GM23338 (cell line): ENCODE measurements around the gene INS. TPM values are rescaled to one million over a fixed set of nuclear protein-coding genes. Genes with fewer than 3 reads are reported as not detected.

Experiments
- ATAC-seq: fragments of 200-7000 bp; cut with Tn5 transposase; 3 replicates; pipeline ENCODE4 v1.9.1; 2020
- DNase-seq: peaks from one replicate; pipeline ENCODE4 v3.0.0-alpha.2; 2015; ENCODE audit warnings: low spot score
- H2AFZ ChIP-seq: fragments of 200-600 bp; sonication (generic); 2 replicates; pipeline ENCODE4 v1.8.0; 2016; ENCODE audit warnings: antibody characterized with exemption, mild to moderate bottlenecking, moderate library complexity
- H3F3A ChIP-seq: fragments of 200-600 bp; sonication (generic); replicated peaks from 2 replicates; pipeline ENCODE4 v1.8.0; 2017; ENCODE audit warnings: antibody characterized with exemption, mixed run types, low read depth
- H3K27ac ChIP-seq: fragments of 200-600 bp; sonication (generic); 2 replicates; pipeline ENCODE4 v1.6.1; 2016; ENCODE audit warnings: low read depth
- H3K27me3 ChIP-seq: fragments of 200-600 bp; sonication (generic); 2 replicates; pipeline ENCODE4 v1.8.0; 2016; ENCODE audit warnings: mild to moderate bottlenecking, mixed run types, moderate library complexity; ENCODE audit not compliant: insufficient read depth
- H3K36me3 ChIP-seq: fragments of 200-600 bp; sonication (generic); 2 replicates; pipeline ENCODE4 v1.8.0; 2016; ENCODE audit warnings: mild to moderate bottlenecking; ENCODE audit not compliant: insufficient read depth
- H3K4me1 ChIP-seq: fragments of 200-600 bp; sonication (generic); 2 replicates; pipeline ENCODE4 v1.8.0; 2016; ENCODE audit warnings: mild to moderate bottlenecking, moderate library complexity; ENCODE audit not compliant: insufficient read depth
- H3K4me2 ChIP-seq: fragments of 200-600 bp; sonication (generic); 2 replicates; pipeline ENCODE4 v1.7.1; 2017; ENCODE audit warnings: mixed run types
- H3K4me3 ChIP-seq: fragments of 200-600 bp; sonication (generic); 2 replicates; pipeline ENCODE4 v1.6.1; 2016; ENCODE audit warnings: mixed run types
- H3K79me2 ChIP-seq: fragments of 200-600 bp; sonication (generic); replicated peaks from 2 replicates; pipeline ENCODE4 v1.8.0; 2017; ENCODE audit warnings: mild to moderate bottlenecking; ENCODE audit not compliant: insufficient read depth
- H3K9me2 ChIP-seq: fragments of 200-600 bp; sonication (generic); 2 replicates; pipeline ENCODE4 v1.8.0; 2017; ENCODE audit not compliant: insufficient read depth
- H4K20me1 ChIP-seq: fragments of 200-600 bp; sonication (generic); replicated peaks from 2 replicates; pipeline ENCODE4 v1.8.0; 2017; ENCODE audit warnings: mild to moderate bottlenecking; ENCODE audit not compliant: insufficient read depth
- H3K27ac Mint-ChIP-seq: 2 replicates; pipeline ENCODE4 v1.8.0; 2020; ENCODE audit warnings: inconsistent platforms, mild to moderate bottlenecking, moderate library complexity, mixed read lengths
- H3K27me3 Mint-ChIP-seq: 3 replicates; pipeline ENCODE4 v1.8.0; 2022; ENCODE audit warnings: low read depth, mild to moderate bottlenecking, moderate library complexity, mixed read lengths, inconsistent platforms; ENCODE audit not compliant: insufficient read depth, poor library complexity
- H3K36me3 Mint-ChIP-seq: 3 replicates; pipeline ENCODE4 v1.8.0; 2021; ENCODE audit warnings: low read depth, mild to moderate bottlenecking, inconsistent platforms, moderate library complexity, mixed read lengths
- H3K4me1 Mint-ChIP-seq: 3 replicates; pipeline ENCODE4 v1.8.0; 2020; ENCODE audit warnings: mild to moderate bottlenecking, inconsistent platforms, mixed read lengths
- H3K4me3 Mint-ChIP-seq: 3 replicates; pipeline ENCODE4 v1.8.0; 2021; ENCODE audit warnings: moderate library complexity, mild to moderate bottlenecking, inconsistent platforms, mixed read lengths
- H3K9me3 Mint-ChIP-seq: 3 replicates; pipeline ENCODE4 v1.8.0; 2020; ENCODE audit warnings: moderate library complexity, mild to moderate bottlenecking, inconsistent platforms, mixed read lengths
- CREB1 ChIP-seq: fragments of 250-450 bp; sonication (Bioruptor Pico); IDR thresholded peaks from 2 replicates; pipeline ENCODE4 v1.5.0; 2020; ENCODE audit warnings: low read depth, mild to moderate bottlenecking, moderate library complexity
- ETS1 ChIP-seq: IDR thresholded peaks from 2 replicates; pipeline ENCODE4 v1.6.1; 2016; ENCODE audit warnings: antibody characterized with exemption
- EZH2 ChIP-seq: fragments of 200-600 bp; sonication (generic); IDR thresholded peaks from one replicate; pipeline ENCODE4 v1.8.0; 2017; ENCODE audit warnings: antibody characterized with exemption, mild to moderate bottlenecking, low read depth; ENCODE audit not compliant: unreplicated experiment
- EZH2phosphoT487 ChIP-seq: fragments of 200-600 bp; sonication (generic); IDR thresholded peaks from one replicate; pipeline ENCODE4 v1.8.1; 2018; ENCODE audit warnings: antibody characterized with exemption; ENCODE audit not compliant: unreplicated experiment
- JUNB ChIP-seq: IDR thresholded peaks from one replicate; pipeline ENCODE4 v1.6.1; 2016; ENCODE audit warnings: antibody characterized with exemption; ENCODE audit not compliant: unreplicated experiment
- NANOG ChIP-seq: IDR thresholded peaks from 2 replicates; pipeline ENCODE4 v1.6.1; 2016; ENCODE audit warnings: antibody characterized with exemption, borderline replicate concordance
- POLR2AphosphoS5 ChIP-seq: IDR thresholded peaks from 2 replicates; pipeline ENCODE4 v1.6.1; 2016; ENCODE audit warnings: antibody characterized with exemption, low read depth
- REST ChIP-seq: IDR thresholded peaks from one replicate; pipeline ENCODE4 v1.6.1; 2018; ENCODE audit warnings: antibody characterized with exemption; ENCODE audit not compliant: unreplicated experiment
- STAT1 ChIP-seq: IDR thresholded peaks from one replicate; pipeline ENCODE4 v1.6.1; 2016; ENCODE audit warnings: antibody characterized with exemption; ENCODE audit not compliant: unreplicated experiment
- ZNF114 ChIP-seq: fragments of 250-450 bp; sonication (Bioruptor Pico); IDR thresholded peaks from 2 replicates; pipeline ENCODE4 v1.5.0; 2020; ENCODE audit warnings: mild to moderate bottlenecking, moderate library complexity
- ZNF331 ChIP-seq: fragments of 250-450 bp; sonication (Bioruptor Pico); IDR thresholded peaks from 2 replicates; pipeline ENCODE4 v1.5.0; 2020; ENCODE audit warnings: low read depth, mild to moderate bottlenecking, moderate library complexity
- polyA plus RNA-seq: library from polyadenylated mRNA; unstranded; fragments of >200 nt; fragmentation: Nextera tagmentation; extraction: Ambion mirVana; gene quantifications from 2 replicates; pipeline ENCODE4 v1.2.1, GENCODE V29; 2016
- total RNA-seq: library from RNA; depleted of rRNA; stranded (reverse); fragments of >200 nt; shearing (Covaris generic); gene quantifications from 2 replicates; pipeline ENCODE4 v1.2.3, GENCODE V29; 2014
- TF ChIP-seq, protein P1 (sequence below), 2 experiments: fragments of 200-600 bp in 1 of 2; sonication (generic) in 1 of 2; conservative IDR thresholded peaks; 2 replicates each; pipeline versions ENCODE4 v1.5.1 to v1.6.1; 2016 to 2017; ENCODE audit warnings: antibody characterized with exemption in 2 of 2, low read depth in 2 of 2, mild to moderate bottlenecking in 2 of 2, moderate library complexity in 1 of 2

INS gene
- total and polyA plus RNA-seq, 2 experiments from 2014 or later: not detected

- TF ChIP-seq ZNF114 (CRISPR knock-in tag): no peak
- TF ChIP-seq EZH2phosphoT487: peak; percentile 83
- no peak for TF ChIP-seq STAT1
- TF ChIP-seq CREB1 (CRISPR knock-in tag): no peak
- no peak for TF ChIP-seq ZNF331 (CRISPR knock-in tag)
- no peak for TF ChIP-seq JUNB
- TF ChIP-seq NANOG: no peak
- TF ChIP-seq REST: no peak
Measured at GRCh38 chr11:2143799-2144543, 17.0 kb downstream of the INS start (continued).

- Histone ChIP-seq H3K36me3 (no peaks in the 10 kb centered on the region), H3K79me2 (no peaks in the 10 kb centered on the region), H3K9me2 (no peaks in the 10 kb centered on the region), H3K27ac (no peak overlapping the region), H3K4me2 (peak overlapping the region; percentile 76), H3K27me3 (peaks cover 97% of the 10 kb centered on the region), H4K20me1 (peaks cover 15% of the 10 kb centered on the region), H3K4me1 (peaks cover 11% of the 10 kb centered on the region; the same call in 1 of the 2 replicates), H2AFZ (no peak overlapping the region), H3F3A (no peaks in the 10 kb centered on the region; the same call in 1 of the 2 replicates), H3K4me3 (peak overlapping the region; percentile 47)
- Mint-ChIP-seq H3K36me3 (no peaks in the 10 kb centered on the region), H3K27ac (no peak overlapping the region), H3K4me1 (peaks cover 9% of the 10 kb centered on the region; the same call in 2 of the 3 replicates), H3K27me3 (peaks cover 87% of the 10 kb centered on the region), H3K9me3 (peaks cover 6% of the 10 kb centered on the region; the same call in 1 of the 3 replicates), H3K4me3 (peak overlapping the region; percentile 55)
- DNase-seq (no peak), ATAC-seq (no peak)
- no peak for TF ChIP-seq ZNF331 (CRISPR knock-in tag)
- TF ChIP-seq CREB1 (CRISPR knock-in tag): no peak
- TF ChIP-seq NANOG: no peak
- TF ChIP-seq REST: no peak
- TF ChIP-seq ETS1: no peak
- no peak for TF ChIP-seq STAT1
- TF ChIP-seq, protein P1, sequence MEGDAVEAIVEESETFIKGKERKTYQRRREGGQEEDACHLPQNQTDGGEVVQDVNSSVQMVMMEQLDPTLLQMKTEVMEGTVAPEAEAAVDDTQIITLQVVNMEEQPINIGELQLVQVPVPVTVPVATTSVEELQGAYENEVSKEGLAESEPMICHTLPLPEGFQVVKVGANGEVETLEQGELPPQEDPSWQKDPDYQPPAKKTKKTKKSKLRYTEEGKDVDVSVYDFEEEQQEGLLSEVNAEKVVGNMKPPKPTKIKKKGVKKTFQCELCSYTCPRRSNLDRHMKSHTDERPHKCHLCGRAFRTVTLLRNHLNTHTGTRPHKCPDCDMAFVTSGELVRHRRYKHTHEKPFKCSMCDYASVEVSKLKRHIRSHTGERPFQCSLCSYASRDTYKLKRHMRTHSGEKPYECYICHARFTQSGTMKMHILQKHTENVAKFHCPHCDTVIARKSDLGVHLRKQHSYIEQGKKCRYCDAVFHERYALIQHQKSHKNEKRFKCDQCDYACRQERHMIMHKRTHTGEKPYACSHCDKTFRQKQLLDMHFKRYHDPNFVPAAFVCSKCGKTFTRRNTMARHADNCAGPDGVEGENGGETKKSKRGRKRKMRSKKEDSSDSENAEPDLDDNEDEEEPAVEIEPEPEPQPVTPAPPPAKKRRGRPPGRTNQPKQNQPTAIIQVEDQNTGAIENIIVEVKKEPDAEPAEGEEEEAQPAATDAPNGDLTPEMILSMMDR (conservative IDR thresholded peaks at IDR 0.05; ENCODE audit: low read depth in 2 of 2): no peak
- no peak for TF ChIP-seq JUNB
- TF ChIP-seq ZNF114 (CRISPR knock-in tag): no peak
- no peak for TF ChIP-seq POLR2AphosphoS5
- TF ChIP-seq EZH2phosphoT487: no peak
- TF ChIP-seq EZH2: no peak
Measured at GRCh38 chr11:2143477-2143798, 17.6 kb downstream of the INS start.
